ENCODE data around the gene C6orf132.

C6orf132 gene

GRCh38 chr6:42141603-42142117 lies 760 bp downstream of the C6orf132 start:
- H3K4me3 ChIP-seq (ENCODE audit: control insufficient read depth, low read depth, low read length): peak overlapping the region; percentile 67
- no peak for DNase-seq (ENCODE audit: low read depth)
- TF ChIP-seq, protein P1, sequence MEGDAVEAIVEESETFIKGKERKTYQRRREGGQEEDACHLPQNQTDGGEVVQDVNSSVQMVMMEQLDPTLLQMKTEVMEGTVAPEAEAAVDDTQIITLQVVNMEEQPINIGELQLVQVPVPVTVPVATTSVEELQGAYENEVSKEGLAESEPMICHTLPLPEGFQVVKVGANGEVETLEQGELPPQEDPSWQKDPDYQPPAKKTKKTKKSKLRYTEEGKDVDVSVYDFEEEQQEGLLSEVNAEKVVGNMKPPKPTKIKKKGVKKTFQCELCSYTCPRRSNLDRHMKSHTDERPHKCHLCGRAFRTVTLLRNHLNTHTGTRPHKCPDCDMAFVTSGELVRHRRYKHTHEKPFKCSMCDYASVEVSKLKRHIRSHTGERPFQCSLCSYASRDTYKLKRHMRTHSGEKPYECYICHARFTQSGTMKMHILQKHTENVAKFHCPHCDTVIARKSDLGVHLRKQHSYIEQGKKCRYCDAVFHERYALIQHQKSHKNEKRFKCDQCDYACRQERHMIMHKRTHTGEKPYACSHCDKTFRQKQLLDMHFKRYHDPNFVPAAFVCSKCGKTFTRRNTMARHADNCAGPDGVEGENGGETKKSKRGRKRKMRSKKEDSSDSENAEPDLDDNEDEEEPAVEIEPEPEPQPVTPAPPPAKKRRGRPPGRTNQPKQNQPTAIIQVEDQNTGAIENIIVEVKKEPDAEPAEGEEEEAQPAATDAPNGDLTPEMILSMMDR (IDR thresholded peaks at IDR 0.05; ENCODE audit: control insufficient read depth, insufficient read depth, low read depth, low read length, missing control alignments): no peak

- TF ChIP-seq, protein P1 (IDR thresholded peaks at IDR 0.05; ENCODE audit: control insufficient read depth, insufficient read depth, low read depth, low read length, missing control alignments): no peak
- DNase-seq (ENCODE audit: low read depth): no peak
- H3K4me3 ChIP-seq (ENCODE audit: control insufficient read depth, low read depth, low read length): no peak overlapping the region
Observed at GRCh38 chr6:42140756-42141602, 1.4 kb downstream of the C6orf132 start.

DNA sequence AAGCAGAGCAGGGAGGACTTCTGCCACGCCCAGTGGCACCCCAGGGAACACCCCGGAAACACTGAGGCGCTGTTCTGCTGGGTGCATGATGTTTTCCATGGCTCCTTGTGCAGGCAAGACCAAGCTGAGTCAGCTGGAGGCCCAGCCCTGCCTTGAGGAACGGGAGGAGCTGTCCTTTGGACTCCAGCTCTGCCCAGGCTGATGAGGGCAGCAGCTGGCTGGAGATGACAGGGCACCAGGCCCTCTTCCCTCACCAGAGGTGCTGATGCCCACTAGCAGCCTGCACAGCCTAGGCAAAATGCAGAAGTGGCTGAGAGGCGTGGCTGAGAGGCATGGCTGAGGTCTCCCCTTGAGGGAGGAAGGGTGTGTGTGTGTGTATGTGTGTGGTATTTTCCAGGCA lies 2.4 kb downstream of the C6orf132 start:
- DNase-seq (ENCODE audit: low read depth): no peak
- TF ChIP-seq, protein P1 (IDR thresholded peaks at IDR 0.05; ENCODE audit: control insufficient read depth, insufficient read depth, low read depth, low read length, missing control alignments): no peak

DNA sequence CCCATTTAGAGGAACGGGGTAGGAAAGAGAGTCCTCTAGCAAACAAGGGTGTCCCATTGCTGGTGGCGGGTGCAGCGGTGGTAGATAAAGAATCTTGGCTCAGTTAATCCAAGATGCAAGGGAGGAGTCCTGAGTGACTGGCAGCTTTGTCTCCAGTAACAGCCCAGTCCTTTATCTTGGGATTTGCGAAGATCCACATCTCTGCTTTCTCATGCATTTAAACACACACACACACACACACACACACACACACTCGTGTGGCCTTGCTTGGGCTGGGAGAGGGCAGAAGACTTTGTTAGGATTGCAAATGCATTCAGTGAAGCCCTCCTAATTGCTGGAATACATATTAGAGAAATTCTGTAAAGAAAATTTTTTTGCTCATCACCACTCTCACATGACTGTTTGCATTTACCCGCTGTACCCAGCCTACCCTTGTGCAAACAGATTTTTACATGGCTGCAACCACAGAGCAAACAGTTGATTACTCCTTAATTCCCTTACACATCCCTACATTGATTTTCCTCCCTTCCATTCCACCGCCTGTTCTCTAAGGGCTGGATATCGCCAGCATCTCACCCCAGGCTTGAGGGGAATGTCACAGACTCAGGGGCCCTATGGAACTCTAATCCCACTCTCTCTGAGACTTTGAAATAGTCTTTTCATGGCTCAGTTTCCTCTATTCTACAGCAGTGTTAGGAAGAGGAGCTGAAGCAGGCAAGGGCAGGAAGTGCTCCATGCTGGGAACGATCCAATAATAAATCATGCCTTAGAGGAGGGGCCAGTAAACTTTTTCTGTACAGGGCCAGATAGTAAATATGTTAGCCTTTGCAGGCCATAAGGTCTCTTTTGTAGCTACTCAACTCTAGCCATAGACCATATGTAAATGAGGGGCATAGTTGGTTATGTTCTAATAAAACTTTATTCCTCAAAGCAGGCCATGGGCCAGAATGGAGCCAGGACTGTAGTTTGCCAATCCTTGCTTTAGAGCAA lies 3.5 kb downstream of the C6orf132 start:
- H3K4me3 ChIP-seq (ENCODE audit: control insufficient read depth, low read depth, low read length): no peak overlapping the region
- TF ChIP-seq, protein P1 (IDR thresholded peaks at IDR 0.05; ENCODE audit: control insufficient read depth, insufficient read depth, low read depth, low read length, missing control alignments): no peak
- DNase-seq (ENCODE audit: low read depth): no peak

More for the DNA sequence above, 2.4 kb downstream of the C6orf132 start:
- no peak overlapping the region for H3K4me3 ChIP-seq (ENCODE audit: control insufficient read depth, low read depth, low read length)

DNA sequence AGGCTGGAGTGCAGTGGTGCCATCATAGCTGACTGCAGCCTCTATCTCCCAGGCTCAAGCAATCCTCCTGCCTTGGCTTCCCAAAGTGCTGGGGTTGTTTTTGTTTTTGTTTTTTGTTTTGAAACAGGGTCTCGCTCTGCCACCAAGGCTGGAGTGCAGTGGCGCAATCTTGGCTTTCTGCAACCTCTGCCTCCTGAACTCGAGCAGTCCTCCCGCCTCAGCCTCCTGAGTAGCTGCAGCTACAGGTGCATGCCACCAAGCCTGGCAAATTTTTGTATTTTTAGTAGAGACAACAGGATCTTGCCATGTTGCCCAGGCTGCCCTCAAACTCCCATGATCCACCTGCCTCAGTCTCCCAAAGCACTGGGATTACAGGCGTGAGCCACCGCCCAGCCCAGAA lies 4.2 kb downstream of the C6orf132 start:
- TF ChIP-seq, protein P1 (IDR thresholded peaks at IDR 0.05; ENCODE audit: control insufficient read depth, insufficient read depth, low read depth, low read length, missing control alignments): no peak
- no peak for DNase-seq (ENCODE audit: low read depth)
- no peak overlapping the region for H3K4me3 ChIP-seq (ENCODE audit: control insufficient read depth, low read depth, low read length)

- H3K4me3 ChIP-seq (ENCODE audit: control insufficient read depth, low read depth, low read length): no peak overlapping the region
- TF ChIP-seq, protein P1 (IDR thresholded peaks at IDR 0.05; ENCODE audit: control insufficient read depth, insufficient read depth, low read depth, low read length, missing control alignments): no peak
- no peak for DNase-seq (ENCODE audit: low read depth)
Observed at GRCh38 chr6:42137194-42137753, 5.1 kb downstream of the C6orf132 start.
